ENCODE measurements around the gene FANK1. TPM values are rescaled to one million over a fixed set of nuclear protein-coding genes. Genes with fewer than 3 reads are reported as not detected.

FANK1 gene
- total RNA-seq, 1 donor from 2014 or later: 11.0 TPM

- Mint-ChIP-seq H3K27me3 (ENCODE audit: low read depth) (no peaks in the 10 kb centered on the region), H3K27ac (no peak overlapping the region), H3K4me1 (peaks cover 8% of the 10 kb centered on the region), H3K4me3 (no peak overlapping the region), H3K36me3 (peaks cover 15% of the 10 kb centered on the region), H3K9me3 (no peaks in the 10 kb centered on the region)
- TF ChIP-seq CTCF (IDR thresholded peaks at IDR 0.05; ENCODE audit: unreplicated experiment): no peak
- no peak for DNase-seq (ENCODE audit: low spot score in 2 of 2, unreplicated experiment in 2 of 2)
Measured at GRCh38 chr10:125990974-125991373, 94.6 kb downstream of the FANK1 start.

- no peak for TF ChIP-seq CTCF (IDR thresholded peaks at IDR 0.05; ENCODE audit: unreplicated experiment)
- Mint-ChIP-seq H3K27ac (no peak overlapping the region), H3K4me1 (peaks cover 8% of the 10 kb centered on the region), H3K9me3 (no peaks in the 10 kb centered on the region), H3K36me3 (peaks cover 15% of the 10 kb centered on the region), H3K4me3 (no peak overlapping the region), H3K27me3 (ENCODE audit: low read depth) (no peaks in the 10 kb centered on the region)
- no peak for DNase-seq (ENCODE audit: low spot score in 2 of 2, unreplicated experiment in 2 of 2)
Measured at GRCh38 chr10:125991392-125991791, 95.0 kb downstream of the FANK1 start.

- Mint-ChIP-seq H3K27me3 (ENCODE audit: low read depth) (no peaks in the 10 kb centered on the region), H3K4me1 (peaks cover 8% of the 10 kb centered on the region), H3K9me3 (no peaks in the 10 kb centered on the region), H3K4me3 (no peak overlapping the region), H3K27ac (peak overlapping the region; percentile 23), H3K36me3 (peaks cover 16% of the 10 kb centered on the region)
- DNase-seq (ENCODE audit: low spot score in 2 of 2, unreplicated experiment in 2 of 2): no peak
- no peak for TF ChIP-seq CTCF (IDR thresholded peaks at IDR 0.05; ENCODE audit: unreplicated experiment)
Measured at GRCh38 chr10:125992254-125992653, 95.9 kb downstream of the FANK1 start.

- peaks cover 16% of the 10 kb centered on the region for H3K36me3 Mint-ChIP-seq
- no peak overlapping the region for H3K4me3 Mint-ChIP-seq
- DNase-seq (ENCODE audit: low spot score in 2 of 2, unreplicated experiment in 2 of 2): no peak
- H3K4me1 Mint-ChIP-seq: peaks cover 11% of the 10 kb centered on the region
- H3K9me3 Mint-ChIP-seq: no peaks in the 10 kb centered on the region
- TF ChIP-seq CTCF (IDR thresholded peaks at IDR 0.05; ENCODE audit: unreplicated experiment): no peak
- H3K27ac Mint-ChIP-seq: no peak overlapping the region
- H3K27me3 Mint-ChIP-seq (ENCODE audit: low read depth): no peaks in the 10 kb centered on the region
Measured at GRCh38 chr10:125994601-125995000, 98.2 kb downstream of the FANK1 start.

- no peak for DNase-seq (ENCODE audit: low spot score in 2 of 2, unreplicated experiment in 2 of 2)
- Mint-ChIP-seq H3K27ac (no peak overlapping the region), H3K9me3 (no peaks in the 10 kb centered on the region), H3K4me1 (peaks cover 17% of the 10 kb centered on the region), H3K36me3 (peaks cover 8% of the 10 kb centered on the region), H3K27me3 (ENCODE audit: low read depth) (no peaks in the 10 kb centered on the region), H3K4me3 (no peak overlapping the region)
- no peak for TF ChIP-seq CTCF (IDR thresholded peaks at IDR 0.05; ENCODE audit: unreplicated experiment)
Measured at GRCh38 chr10:125995726-125996304, 99.5 kb downstream of the FANK1 start.

GRCh38 chr10:125997586-125997985 lies 101.2 kb downstream of the FANK1 start:
- H3K9me3 Mint-ChIP-seq: no peaks in the 10 kb centered on the region
- no peak for TF ChIP-seq CTCF (IDR thresholded peaks at IDR 0.05; ENCODE audit: unreplicated experiment)
- peaks cover 10% of the 10 kb centered on the region for H3K4me1 Mint-ChIP-seq
- H3K27me3 Mint-ChIP-seq (ENCODE audit: low read depth): no peaks in the 10 kb centered on the region
- peaks cover 5% of the 10 kb centered on the region for H3K36me3 Mint-ChIP-seq
- no peak overlapping the region for H3K27ac Mint-ChIP-seq
- DNase-seq (ENCODE audit: low spot score in 2 of 2, unreplicated experiment in 2 of 2): no peak
- H3K4me3 Mint-ChIP-seq: no peak overlapping the region

Data from mesothelial cell of epicardium (in vitro differentiated cells).